Nucleus accumbens (tissue), 56 donors: Measurements from ENCODE around the gene NHLRC2.
"Not testable (repeated sequence)": the region's sequence is repeated elsewhere in the genome, so short reads cannot be mapped to it uniquely, and the experiment has no call there.

Experiments used
- DNase-seq, 56 donors: peaks; one replicate each; lab custom pipeline; 2025; lab: John Stamatoyannopoulos, UW

Gene NHLRC2, protein sequence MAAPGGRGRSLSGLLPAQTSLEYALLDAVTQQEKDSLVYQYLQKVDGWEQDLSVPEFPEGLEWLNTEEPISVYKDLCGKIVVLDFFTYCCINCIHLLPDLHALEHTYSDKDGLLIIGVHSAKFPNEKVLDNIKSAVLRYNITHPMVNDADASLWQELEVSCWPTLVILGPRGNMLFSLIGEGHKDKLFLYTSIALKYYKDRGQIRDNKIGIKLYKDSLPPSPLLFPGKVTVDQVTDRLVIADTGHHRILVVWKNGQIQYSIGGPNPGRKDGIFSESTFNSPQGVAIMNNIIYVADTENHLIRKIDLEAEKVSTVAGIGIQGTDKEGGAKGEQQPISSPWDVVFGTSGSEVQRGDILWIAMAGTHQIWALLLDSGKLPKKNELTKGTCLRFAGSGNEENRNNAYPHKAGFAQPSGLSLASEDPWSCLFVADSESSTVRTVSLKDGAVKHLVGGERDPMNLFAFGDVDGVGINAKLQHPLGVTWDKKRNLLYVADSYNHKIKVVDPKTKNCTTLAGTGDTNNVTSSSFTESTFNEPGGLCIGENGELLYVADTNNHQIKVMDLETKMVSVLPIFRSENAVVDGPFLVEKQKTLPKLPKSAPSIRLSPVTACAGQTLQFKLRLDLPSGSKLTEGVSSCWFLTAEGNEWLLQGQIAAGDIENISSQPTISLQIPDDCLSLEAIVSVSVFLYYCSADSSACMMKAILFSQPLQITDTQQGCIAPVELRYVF

DNA sequence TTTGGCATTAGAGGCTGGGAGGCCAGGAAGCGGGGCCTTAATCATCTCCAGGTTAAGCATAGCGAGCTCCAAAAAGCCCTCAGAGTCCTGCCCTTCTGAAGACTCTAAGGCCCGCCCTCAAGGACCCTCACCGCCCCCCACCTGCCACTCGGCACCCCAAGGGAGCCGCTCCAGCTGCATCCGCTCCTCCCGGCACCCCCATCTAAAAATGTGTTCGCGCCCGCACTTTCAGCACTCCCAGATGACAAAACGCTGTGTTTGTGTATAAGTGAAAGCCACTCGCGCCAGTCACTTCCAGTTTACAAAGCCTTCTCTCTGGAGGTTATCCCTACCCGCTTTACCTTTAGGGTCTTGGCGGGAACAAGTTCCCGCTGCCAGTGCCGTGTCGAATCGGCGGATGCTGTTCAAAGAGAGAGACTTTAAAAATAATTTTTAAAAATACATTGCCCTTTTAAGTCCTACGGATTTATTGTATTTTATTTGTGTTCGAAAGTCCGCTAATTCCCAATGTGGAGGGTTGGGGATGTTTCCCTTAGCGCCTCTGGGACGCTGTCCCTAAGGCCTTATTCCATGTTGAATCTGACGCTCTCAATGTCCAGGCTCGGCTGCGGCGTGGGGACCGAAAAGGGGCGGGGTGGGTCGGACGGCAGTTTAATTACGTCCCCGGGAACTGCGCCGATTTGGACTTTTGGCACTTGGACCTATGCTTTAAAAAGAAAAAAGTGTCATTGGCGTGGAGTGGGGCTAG is at the start of gene NHLRC2, which contains the start of gene DCLRE1A:
TSS of gene NHLRC2 (plus strand) at position 649 of the 748 bp plus-strand sequence. CDS start 212 bp downstream, outside the sequence.
TSS of gene DCLRE1A (minus strand) at position 70 of the 748 bp plus-strand sequence. CDS start 900 bp downstream, outside the sequence.
- peak in 53 of 56 donors; percentile 13 to 85 (median 66) for DNase-seq

GRCh38 chr10:113806503-113806902 is 48.0 kb upstream of the NHLRC2 start:
- no peak for DNase-seq

DNA sequence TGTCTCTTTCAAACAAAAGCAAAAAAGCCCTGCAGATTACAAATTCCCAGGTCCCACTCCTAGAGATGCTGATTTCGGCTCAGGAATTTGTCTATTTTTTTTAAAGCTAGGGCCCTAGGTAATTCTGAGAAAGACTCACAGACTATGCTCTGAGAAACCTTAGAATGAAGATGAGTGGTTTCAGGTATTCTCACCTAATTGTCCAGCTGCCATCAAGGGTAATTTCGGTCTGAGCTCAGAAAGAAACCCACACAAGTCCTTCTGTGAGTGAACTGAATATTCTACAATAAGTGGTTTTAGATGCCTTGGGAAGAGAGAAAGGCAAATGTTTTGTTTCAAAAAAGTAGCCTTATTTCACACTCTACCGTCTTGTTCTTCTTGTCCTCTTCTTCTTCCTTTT is 46.3 kb upstream of the NHLRC2 start:
- no peak for DNase-seq

DNA sequence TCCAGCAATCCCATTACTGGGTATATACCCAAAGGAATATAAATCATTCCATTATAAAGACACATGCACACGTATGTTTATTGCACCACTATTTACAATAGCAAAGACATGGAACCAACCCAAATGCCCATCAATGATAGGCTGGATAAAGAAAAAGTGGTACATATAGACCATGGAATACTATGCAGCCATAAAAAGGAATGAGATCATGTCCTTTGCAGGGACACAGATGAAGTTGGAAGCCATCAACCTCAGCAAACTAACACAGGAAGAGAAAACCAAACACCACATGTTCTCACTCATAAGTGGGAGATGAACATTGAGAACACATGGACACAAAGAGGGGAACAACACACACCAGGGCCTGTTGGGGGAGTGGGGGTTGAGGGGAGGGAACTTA is 39.8 kb upstream of the NHLRC2 start:
- DNase-seq: not testable (repeated sequence)

DNA sequence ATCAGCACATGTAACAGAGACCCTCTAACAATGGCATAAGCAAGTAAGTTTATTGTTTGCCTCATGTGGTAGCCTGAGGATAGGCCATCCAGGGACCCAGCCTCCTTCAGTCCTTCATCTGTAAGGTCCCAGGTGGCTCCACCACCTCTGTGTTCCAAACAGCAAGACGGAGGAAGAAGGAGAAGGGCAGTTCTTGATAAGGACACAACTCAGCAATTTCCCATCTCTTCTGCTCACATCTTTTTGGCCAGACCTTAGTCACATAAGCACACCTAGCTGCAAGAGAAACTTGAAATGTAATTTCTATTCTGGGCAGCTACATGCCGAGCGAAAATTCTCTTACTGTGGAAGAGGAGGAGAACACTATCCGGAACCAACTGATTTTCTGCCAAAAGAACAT is 34.5 kb upstream of the NHLRC2 start:
- DNase-seq: no peak

DNA sequence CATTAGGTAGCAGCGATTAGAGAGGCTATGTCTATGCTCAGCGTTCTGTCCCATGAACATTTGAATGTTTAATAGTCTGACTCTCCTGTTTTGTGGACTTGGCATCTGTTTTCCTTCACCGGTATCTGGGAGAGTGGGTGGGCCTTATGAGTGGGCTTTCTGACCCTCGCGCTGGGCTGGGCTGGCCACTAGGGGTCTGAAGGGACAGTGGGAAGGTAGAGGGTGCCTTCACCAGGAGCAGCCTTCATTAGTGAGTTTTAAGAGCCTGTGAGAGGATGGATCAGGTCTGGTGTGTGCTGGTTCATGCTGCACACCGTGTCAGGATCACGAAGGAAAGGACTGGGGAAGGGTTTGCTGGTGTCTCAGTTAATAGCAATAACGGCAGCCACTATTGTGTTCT is 34.0 kb upstream of the NHLRC2 start:
- DNase-seq: no peak

DNA sequence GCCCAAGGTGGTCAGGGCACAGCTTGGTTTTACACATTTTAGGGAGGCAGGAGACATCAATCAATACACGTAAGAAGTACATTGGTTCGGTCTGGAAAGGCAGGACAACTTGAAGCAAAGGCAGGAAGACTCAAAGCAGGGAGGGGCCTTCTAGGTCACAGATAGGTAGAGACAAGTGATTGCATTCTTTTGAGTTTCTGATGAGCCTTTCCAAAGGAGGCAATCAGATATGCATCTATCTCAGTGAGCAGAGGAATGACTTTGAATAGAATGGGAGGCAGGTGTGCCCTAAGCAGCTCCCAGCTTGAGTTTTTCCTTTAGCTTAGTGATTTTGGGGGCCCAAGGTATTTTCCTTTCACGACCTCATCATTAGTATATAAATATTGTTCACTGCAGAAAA is 33.2 kb upstream of the NHLRC2 start:
- DNase-seq: not testable (repeated sequence)

DNA sequence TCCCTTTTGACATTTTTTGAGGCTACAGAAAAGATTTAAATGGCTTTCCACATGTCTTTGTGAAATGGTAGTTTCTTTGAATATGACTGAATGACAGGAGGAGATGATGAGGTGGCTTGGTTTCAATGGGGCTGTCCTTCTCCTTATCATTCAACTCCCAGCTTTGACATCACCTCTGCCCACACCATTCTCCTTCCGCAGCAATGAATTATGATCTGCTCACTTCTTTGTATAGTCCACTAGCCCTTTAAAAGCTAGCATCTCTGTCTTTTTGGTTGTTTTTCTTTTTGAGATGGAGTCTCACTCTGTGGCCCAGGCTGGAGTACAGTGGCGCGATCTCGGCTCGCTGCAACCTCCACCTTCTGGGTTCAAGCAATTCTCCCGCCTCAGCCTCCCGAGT is 32.3 kb upstream of the NHLRC2 start:
- DNase-seq: no peak

DNA sequence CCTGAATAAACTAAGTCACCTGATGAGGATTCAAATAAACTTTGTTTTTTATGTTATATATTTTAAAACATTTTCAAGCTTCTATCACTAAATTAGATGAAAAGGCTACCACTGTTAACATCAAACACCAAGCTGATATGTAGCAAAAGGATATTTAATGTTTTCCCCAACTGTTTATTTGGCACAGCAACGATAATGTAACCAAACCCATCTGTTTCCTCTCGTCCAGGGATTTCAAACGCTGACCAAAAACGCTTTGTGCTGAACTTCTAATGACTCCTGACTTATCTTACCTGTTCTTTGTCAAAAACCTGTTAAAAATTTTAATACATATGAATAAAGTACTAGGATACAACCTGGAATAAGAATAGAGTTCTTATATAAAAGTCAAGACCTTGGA is 31.1 kb upstream of the NHLRC2 start:
- no peak for DNase-seq

GRCh38 chr10:113825791-113826190 is 28.7 kb upstream of the NHLRC2 start:
- no peak for DNase-seq

DNA sequence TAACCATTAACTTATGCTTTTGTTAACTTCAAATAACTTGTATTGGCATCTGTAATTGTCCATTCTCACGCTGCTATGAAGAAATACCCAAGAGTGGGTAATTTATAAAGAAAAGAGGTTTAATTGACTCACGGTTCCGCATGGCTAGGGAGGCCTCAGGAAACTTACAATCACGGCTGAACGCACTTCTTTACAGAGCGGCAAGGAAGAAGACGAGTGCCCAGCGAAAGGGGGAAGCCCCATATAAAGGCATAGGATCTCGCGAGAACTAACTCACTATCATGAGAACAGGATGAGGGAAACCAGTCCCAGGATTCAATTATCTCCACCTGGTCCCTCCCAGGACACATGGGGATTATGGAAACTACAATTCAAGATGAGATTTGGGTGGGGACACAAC is 25.9 kb upstream of the NHLRC2 start:
- not testable (repeated sequence) for DNase-seq

GRCh38 chr10:113842171-113842570 is 12.3 kb upstream of the NHLRC2 start:
- DNase-seq: no peak

GRCh38 chr10:113843972-113844485 is 10.4 kb upstream of the NHLRC2 start:
- DNase-seq: no peak

GRCh38 chr10:113846036-113846435 is 8.4 kb upstream of the NHLRC2 start:
- no peak for DNase-seq

GRCh38 chr10:113849140-113849803 is 5.2 kb upstream of the NHLRC2 start:
- no peak for DNase-seq

GRCh38 chr10:113849946-113850345 is 4.5 kb upstream of the NHLRC2 start:
- no peak for DNase-seq

DNA sequence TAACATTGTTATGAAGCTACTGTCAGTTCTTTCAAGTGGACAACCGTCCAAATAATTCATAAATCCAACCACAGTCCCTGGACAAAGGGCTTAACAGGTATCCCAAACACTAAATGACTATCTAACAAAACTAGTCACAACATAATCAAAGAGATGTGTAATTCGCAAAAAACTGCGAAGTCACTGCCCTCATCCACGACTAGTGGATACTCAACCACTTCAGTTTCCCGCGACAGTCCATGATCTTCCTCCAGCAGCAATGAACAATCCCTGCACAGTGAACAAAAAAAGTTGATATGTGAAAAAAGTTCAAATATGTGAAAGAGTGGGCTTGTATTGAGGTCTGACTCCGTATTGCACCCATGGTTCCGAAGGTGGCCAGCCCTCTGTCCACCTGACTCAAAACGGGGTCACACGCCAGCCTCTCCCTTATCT is 866 bp upstream of the NHLRC2 start:
- DNase-seq: no peak

- peak in 41 of 56 donors; percentile 13 to 85 (median 54) for DNase-seq
Measured at GRCh38 chr10:113854761-113855588, 514 bp downstream of the NHLRC2 start.

DNA sequence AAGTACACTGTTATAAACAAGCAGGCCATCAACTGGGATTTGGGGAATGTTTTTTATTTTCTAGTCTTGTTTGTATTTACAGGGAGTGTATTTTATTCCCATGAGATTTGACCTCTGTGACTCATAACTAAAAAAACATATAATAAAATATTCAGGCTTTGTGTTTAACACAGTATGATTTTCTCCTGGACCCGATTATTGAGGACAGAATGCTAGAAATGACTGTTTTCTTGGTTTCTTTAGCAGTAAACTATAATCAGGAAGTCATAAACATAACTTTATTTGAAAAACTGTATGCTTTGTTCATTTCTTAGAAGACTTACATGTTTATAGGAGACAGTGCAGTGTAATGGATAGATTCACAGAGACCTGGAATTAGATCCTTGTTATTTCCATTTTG is 2.1 kb downstream of the NHLRC2 start:
- DNase-seq: no peak
